Measurements from ENCODE around the gene MEGF11.

MEGF11 gene

DNA sequence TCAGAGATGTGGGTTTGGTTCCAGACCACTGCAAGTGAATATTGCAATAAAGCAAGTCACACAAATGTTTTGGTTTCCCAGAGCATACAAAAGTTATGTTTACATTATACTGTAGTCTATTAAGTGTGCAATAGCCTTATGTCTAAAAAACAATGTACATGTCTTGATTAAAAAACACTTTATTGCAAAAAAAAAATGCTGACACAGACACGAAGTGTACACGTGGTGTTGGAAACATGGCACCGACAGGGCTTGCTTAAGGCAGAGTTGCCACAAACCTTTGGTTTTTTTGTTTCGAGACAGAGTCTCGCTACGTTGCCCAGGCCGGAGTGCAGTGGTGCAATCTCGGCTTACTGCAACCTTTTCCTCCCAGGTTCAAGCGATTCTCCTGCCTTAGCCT lies 334.2 kb downstream of the MEGF11 start:
- Histone ChIP-seq H3K27me3 (ENCODE audit: control insufficient read depth in 5 of 5, insufficient read depth in 4 of 5, low read length in 5 of 5) (no peaks in the 10 kb centered on the region), H3K27ac (ENCODE audit: low read depth, low read length) (no peak overlapping the region), H3K4me3 (ENCODE audit: low read depth in 1 of 5, low read length in 5 of 5) (no peak overlapping the region), H3K36me3 (ENCODE audit: control insufficient read depth in 5 of 5, insufficient read depth in 5 of 5, low read length in 5 of 5) (peaks cover 0 to 13% (median 0%) of the 10 kb centered on the region in 5 donors), H3K4me1 (ENCODE audit: control insufficient read depth in 5 of 5, insufficient read depth in 5 of 5, low read length in 5 of 5) (peaks cover 0 to 8% (median 6%) of the 10 kb centered on the region in 5 donors), H3K9me3 (ENCODE audit: control insufficient read depth in 5 of 5, low read length in 5 of 5) (no peaks in the 10 kb centered on the region), H3K9ac (ENCODE audit: low read length in 5 of 5) (no peak overlapping the region)

DNA sequence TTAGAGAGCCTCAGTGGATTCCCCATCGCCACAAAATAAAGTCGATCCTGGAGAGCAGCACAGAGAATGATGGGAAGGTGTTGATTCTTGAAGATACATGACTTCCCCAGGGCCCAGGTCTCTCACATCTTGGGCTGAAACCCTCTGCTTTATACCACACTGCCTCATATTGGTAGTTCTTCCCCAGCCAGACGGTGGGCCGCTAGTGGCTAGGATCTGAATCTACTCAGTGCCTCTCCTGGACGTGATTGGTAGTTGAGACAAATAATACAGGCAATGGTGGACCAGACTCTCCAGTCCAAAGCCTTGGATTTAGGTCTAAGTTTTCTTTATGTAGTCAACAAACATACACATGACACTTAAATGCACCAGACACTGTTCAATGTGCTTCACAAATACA lies 334.6 kb downstream of the MEGF11 start:
- Histone ChIP-seq H3K9ac (ENCODE audit: low read length in 5 of 5) (no peak overlapping the region), H3K27ac (ENCODE audit: low read depth, low read length) (no peak overlapping the region), H3K36me3 (ENCODE audit: control insufficient read depth in 5 of 5, insufficient read depth in 5 of 5, low read length in 5 of 5) (peaks cover 0 to 13% (median 0%) of the 10 kb centered on the region in 5 donors), H3K4me1 (ENCODE audit: control insufficient read depth in 5 of 5, insufficient read depth in 5 of 5, low read length in 5 of 5) (peaks cover 0 to 8% (median 6%) of the 10 kb centered on the region in 5 donors), H3K4me3 (ENCODE audit: low read depth in 1 of 5, low read length in 5 of 5) (no peak overlapping the region), H3K9me3 (ENCODE audit: control insufficient read depth in 5 of 5, low read length in 5 of 5) (no peaks in the 10 kb centered on the region), H3K27me3 (ENCODE audit: control insufficient read depth in 5 of 5, insufficient read depth in 4 of 5, low read length in 5 of 5) (no peaks in the 10 kb centered on the region)

DNA sequence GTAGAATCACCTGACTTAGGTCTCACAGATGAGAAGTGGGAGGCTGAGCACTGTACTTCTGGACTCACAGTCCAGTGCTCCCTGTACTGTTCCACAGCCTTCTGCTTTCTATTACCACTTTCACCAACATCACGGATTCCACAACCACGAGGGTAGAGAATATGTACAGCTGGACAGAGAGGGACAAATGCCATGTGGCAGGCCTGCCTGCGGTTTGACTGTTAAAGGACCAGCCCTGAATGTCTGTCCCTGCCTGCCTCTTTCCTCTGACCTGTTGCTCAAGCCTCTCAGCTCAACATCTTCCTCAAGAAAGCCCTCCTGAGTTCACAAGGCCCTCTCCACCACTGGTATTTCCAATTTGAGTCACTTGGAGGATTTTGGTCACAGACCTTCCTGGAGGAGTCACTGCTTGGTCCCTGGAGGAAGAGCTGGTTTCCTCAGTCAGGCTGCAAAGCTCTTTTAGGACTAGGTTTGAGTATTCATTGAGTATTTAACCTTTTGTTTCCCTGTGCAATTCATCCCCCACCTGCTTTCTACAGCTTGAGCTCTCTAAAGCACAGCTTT lies 335.1 kb downstream of the MEGF11 start:
- H3K9me3 ChIP-seq (ENCODE audit: control insufficient read depth in 5 of 5, low read length in 5 of 5): no peaks in the 10 kb centered on the region
- H3K9ac ChIP-seq (ENCODE audit: low read length in 5 of 5): no peak overlapping the region
- no peak overlapping the region for H3K27ac ChIP-seq (ENCODE audit: low read depth, low read length)
- peaks cover 0 to 8% (median 6%) of the 10 kb centered on the region in 5 donors for H3K4me1 ChIP-seq (ENCODE audit: control insufficient read depth in 5 of 5, insufficient read depth in 5 of 5, low read length in 5 of 5)
- H3K27me3 ChIP-seq (ENCODE audit: control insufficient read depth in 5 of 5, insufficient read depth in 4 of 5, low read length in 5 of 5): no peaks in the 10 kb centered on the region
- H3K36me3 ChIP-seq (ENCODE audit: control insufficient read depth in 5 of 5, insufficient read depth in 5 of 5, low read length in 5 of 5): peaks cover 0 to 15% (median 0%) of the 10 kb centered on the region in 5 donors
- H3K4me3 ChIP-seq (ENCODE audit: low read depth in 1 of 5, low read length in 5 of 5): no peak overlapping the region

DNA sequence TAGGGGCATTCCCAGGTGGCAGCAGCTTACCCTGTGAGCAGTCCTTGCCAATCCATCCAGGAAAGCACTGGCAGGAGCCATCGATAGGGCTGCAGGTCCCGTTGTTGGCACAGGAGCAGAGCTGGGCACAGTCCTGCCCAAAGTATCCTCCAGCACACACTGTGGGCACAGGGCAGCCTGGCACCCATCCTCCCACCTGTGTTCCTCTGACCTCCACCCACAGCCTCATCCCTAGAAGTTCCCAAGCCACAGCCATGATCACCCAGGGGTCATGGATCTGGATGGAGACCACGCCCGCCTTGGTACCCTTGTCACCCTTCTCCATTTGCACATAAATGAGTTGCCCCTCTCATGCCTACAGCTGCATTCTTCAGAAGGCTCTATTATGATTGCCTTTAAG lies 335.6 kb downstream of the MEGF11 start:
- Histone ChIP-seq H3K4me1 (ENCODE audit: control insufficient read depth in 5 of 5, insufficient read depth in 5 of 5, low read length in 5 of 5) (peaks cover 0 to 8% (median 6%) of the 10 kb centered on the region in 5 donors), H3K4me3 (ENCODE audit: low read depth in 1 of 5, low read length in 5 of 5) (no peak overlapping the region), H3K27me3 (ENCODE audit: control insufficient read depth in 5 of 5, insufficient read depth in 4 of 5, low read length in 5 of 5) (no peaks in the 10 kb centered on the region), H3K36me3 (ENCODE audit: control insufficient read depth in 5 of 5, insufficient read depth in 5 of 5, low read length in 5 of 5) (peaks cover 0 to 16% (median 0%) of the 10 kb centered on the region in 5 donors), H3K9ac (ENCODE audit: low read length in 5 of 5) (no peak overlapping the region), H3K27ac (ENCODE audit: low read depth, low read length) (no peak overlapping the region), H3K9me3 (ENCODE audit: control insufficient read depth in 5 of 5, low read length in 5 of 5) (no peaks in the 10 kb centered on the region)

DNA sequence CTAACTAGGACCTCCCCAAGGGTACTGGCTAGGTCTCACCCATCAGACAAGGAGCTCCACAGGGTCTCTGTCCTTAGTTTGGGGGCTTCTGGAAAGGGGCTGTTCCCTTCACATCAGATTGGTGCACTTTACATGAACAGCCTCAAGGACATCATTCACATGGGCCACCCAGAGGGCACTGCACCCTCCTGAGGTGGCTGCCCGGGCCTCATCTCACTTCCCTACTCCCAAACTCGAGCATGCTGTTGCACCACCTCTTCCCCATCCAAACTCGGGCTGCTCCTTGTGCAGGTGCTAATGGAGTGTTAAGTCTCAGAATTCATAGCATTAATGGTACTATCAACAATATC lies 336.2 kb downstream of the MEGF11 start:
- Histone ChIP-seq H3K9ac (ENCODE audit: low read length in 5 of 5) (no peak overlapping the region), H3K9me3 (ENCODE audit: control insufficient read depth in 5 of 5, low read length in 5 of 5) (no peaks in the 10 kb centered on the region), H3K27ac (ENCODE audit: low read depth, low read length) (no peak overlapping the region), H3K4me1 (ENCODE audit: control insufficient read depth in 5 of 5, insufficient read depth in 5 of 5, low read length in 5 of 5) (peaks cover 0 to 8% (median 6%) of the 10 kb centered on the region in 5 donors), H3K27me3 (ENCODE audit: control insufficient read depth in 5 of 5, insufficient read depth in 4 of 5, low read length in 5 of 5) (no peaks in the 10 kb centered on the region), H3K4me3 (ENCODE audit: low read depth in 1 of 5, low read length in 5 of 5) (no peak overlapping the region), H3K36me3 (ENCODE audit: control insufficient read depth in 5 of 5, insufficient read depth in 5 of 5, low read length in 5 of 5) (peaks cover 0 to 22% (median 0%) of the 10 kb centered on the region in 5 donors)

DNA sequence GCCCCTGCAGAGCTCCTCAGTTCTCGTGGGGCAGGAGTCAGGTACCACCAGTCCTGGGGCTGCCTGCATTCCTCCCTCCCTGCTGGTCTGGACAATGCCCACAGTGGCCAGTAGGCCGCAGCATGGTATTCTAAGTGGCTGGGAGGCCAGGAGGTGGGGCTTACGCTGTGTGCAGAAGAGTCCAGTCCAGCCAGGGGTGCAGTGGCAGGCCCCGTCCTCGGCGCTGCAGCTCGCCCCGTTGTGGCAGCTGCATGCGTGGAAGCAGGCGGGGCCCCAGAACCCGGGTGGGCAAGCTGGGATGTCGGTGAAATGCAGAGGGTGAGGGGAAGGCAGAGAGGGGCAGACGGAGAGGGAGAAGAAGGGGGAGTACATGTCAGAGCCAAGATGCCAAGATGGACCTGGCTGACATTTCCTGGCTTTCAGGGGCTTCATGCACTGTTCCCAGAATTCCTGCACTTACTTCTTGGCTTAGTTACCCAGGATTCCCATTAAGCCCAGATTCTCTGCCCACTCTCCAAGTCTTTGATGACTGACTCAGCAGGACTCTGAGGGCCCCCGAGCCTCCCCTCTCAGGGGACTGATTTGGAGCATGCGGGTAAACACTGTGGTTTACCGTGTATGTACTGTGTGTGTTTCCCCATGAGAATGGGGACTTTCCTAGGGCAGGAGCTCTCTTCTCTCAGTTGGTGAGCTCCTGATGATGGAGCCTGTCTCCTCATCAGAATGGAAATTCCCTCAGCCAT lies 336.7 kb downstream of the MEGF11 start:
- Histone ChIP-seq H3K36me3 (ENCODE audit: control insufficient read depth in 5 of 5, insufficient read depth in 5 of 5, low read length in 5 of 5) (peaks cover 0 to 27% (median 4%) of the 10 kb centered on the region in 5 donors), H3K27me3 (ENCODE audit: control insufficient read depth in 5 of 5, insufficient read depth in 4 of 5, low read length in 5 of 5) (no peaks in the 10 kb centered on the region), H3K4me3 (ENCODE audit: low read depth in 1 of 5, low read length in 5 of 5) (peak overlapping the region in 1 of 5 donors; percentile 9), H3K9me3 (ENCODE audit: control insufficient read depth in 5 of 5, low read length in 5 of 5) (no peaks in the 10 kb centered on the region), H3K4me1 (ENCODE audit: control insufficient read depth in 5 of 5, insufficient read depth in 5 of 5, low read length in 5 of 5) (peaks cover 0 to 8% (median 6%) of the 10 kb centered on the region in 5 donors), H3K9ac (ENCODE audit: low read length in 5 of 5) (no peak overlapping the region), H3K27ac (ENCODE audit: low read depth, low read length) (no peak overlapping the region)

DNA sequence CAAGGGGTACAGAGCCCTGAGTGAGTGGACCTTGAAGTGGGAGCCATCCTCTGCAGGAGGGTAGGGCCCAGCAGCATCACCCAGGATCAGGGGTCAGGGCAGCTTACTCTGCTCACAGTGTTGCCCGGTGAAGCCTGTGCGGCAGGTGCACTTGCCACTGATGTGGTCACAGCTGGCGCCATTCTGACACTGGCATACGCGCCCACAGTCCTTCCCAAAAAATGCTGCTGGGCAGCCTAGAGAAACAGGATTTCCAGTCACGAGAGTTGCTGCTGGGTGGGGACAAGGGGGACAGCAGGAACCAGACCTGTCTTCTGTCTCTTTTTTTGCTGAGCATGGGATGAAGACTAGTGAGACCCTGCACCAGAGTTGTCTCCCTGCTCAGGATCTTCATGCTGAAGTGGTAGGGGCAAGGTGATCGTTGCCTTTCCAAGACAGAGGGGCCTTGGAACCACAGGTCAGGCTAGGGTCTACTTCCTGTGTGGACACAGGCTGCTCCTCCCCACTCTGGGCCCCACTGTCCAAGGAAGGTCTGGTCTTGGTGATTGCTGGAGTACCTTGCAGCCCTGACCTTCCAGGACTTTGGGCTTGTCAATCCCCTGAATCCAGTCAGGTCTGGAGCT lies 337.4 kb downstream of the MEGF11 start:
- peaks cover 0 to 34% (median 9%) of the 10 kb centered on the region in 5 donors for H3K36me3 ChIP-seq (ENCODE audit: control insufficient read depth in 5 of 5, insufficient read depth in 5 of 5, low read length in 5 of 5)
- no peak overlapping the region for H3K27ac ChIP-seq (ENCODE audit: low read depth, low read length)
- no peaks in the 10 kb centered on the region for H3K9me3 ChIP-seq (ENCODE audit: control insufficient read depth in 5 of 5, low read length in 5 of 5)
- H3K4me3 ChIP-seq (ENCODE audit: low read depth in 1 of 5, low read length in 5 of 5): no peak overlapping the region
- no peaks in the 10 kb centered on the region for H3K27me3 ChIP-seq (ENCODE audit: control insufficient read depth in 5 of 5, insufficient read depth in 4 of 5, low read length in 5 of 5)
- no peak overlapping the region for H3K9ac ChIP-seq (ENCODE audit: low read length in 5 of 5)
- H3K4me1 ChIP-seq (ENCODE audit: control insufficient read depth in 5 of 5, insufficient read depth in 5 of 5, low read length in 5 of 5): peaks cover 0 to 8% (median 6%) of the 10 kb centered on the region in 5 donors

DNA sequence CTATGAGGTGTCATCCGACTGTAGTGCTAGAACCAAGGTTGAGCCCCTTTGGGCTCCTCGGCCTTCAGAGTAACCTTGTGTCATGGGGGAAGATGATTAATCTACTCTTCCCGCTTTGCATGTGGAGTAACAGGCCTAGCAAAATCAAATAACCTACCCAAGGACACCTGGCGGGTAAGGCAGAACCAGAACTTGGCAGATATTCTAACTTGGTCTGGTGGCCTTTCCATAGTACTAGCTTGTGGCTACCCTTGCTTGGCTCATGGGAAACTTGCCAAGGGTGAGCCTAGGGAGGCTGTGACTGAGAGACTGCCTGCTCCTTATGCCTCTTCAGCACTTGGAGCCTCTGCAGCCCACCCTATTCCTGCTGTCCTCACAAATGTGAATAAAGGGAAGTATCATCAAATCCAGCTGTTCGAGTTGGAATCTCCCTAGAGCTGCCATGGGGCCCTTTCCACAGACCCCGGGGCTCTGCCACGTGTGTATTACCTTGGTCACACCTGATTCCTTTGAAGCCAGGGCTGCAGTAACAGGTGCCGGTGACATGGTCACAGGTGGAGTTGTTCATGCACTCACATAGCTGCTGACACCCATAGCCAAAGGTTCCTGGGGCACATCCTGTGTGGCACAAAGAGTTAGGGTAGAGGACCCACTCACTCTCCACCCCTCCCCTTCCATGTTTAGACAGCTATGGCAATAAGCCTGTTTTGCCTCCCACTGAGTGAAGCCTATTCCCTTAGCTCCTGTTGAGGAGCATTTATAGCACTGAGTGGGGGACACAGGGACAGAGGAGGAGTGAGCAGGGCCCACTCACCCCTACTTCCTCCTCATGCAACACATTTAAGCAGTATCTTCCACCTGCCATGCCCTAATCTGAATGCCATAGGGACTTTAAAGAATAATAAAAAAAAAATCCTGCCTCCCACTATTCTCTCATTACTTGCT lies 338.3 kb downstream of the MEGF11 start:
- Histone ChIP-seq H3K9ac (ENCODE audit: low read length in 5 of 5) (no peak overlapping the region), H3K4me1 (ENCODE audit: control insufficient read depth in 5 of 5, insufficient read depth in 5 of 5, low read length in 5 of 5) (peaks cover 0 to 8% (median 6%) of the 10 kb centered on the region in 5 donors), H3K27me3 (ENCODE audit: control insufficient read depth in 5 of 5, insufficient read depth in 4 of 5, low read length in 5 of 5) (no peaks in the 10 kb centered on the region), H3K27ac (ENCODE audit: low read depth, low read length) (no peak overlapping the region), H3K36me3 (ENCODE audit: control insufficient read depth in 5 of 5, insufficient read depth in 5 of 5, low read length in 5 of 5) (peaks cover 0 to 43% (median 14%) of the 10 kb centered on the region in 5 donors), H3K9me3 (ENCODE audit: control insufficient read depth in 5 of 5, low read length in 5 of 5) (no peaks in the 10 kb centered on the region), H3K4me3 (ENCODE audit: low read depth in 1 of 5, low read length in 5 of 5) (no peak overlapping the region)

DNA sequence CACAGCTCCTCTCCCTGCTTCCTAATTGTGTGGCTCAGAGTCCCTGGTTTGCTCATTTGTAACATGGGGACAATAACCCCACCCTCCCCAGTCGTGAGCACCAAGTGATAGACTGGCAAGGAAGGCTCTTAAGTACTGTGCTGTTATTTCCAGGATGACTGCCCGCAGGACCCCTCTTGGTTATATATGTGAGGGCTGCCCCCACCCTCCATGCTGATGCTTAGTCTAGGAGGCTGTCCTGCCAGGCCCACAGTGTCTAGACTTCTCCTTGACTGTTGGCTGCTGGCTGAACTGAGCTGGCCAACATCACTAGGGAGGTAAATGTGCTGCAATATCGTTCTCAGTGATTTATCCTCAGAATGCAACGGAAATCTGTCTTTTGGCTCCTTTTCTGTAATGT lies 339.2 kb downstream of the MEGF11 start:
- Histone ChIP-seq H3K36me3 (ENCODE audit: control insufficient read depth in 5 of 5, insufficient read depth in 5 of 5, low read length in 5 of 5) (peaks cover 0 to 52% (median 23%) of the 10 kb centered on the region in 5 donors), H3K4me1 (ENCODE audit: control insufficient read depth in 5 of 5, insufficient read depth in 5 of 5, low read length in 5 of 5) (peaks cover 0 to 8% (median 6%) of the 10 kb centered on the region in 5 donors), H3K9ac (ENCODE audit: low read length in 5 of 5) (no peak overlapping the region), H3K27ac (ENCODE audit: low read depth, low read length) (no peak overlapping the region), H3K9me3 (ENCODE audit: control insufficient read depth in 5 of 5, low read length in 5 of 5) (no peaks in the 10 kb centered on the region), H3K27me3 (ENCODE audit: control insufficient read depth in 5 of 5, insufficient read depth in 4 of 5, low read length in 5 of 5) (no peaks in the 10 kb centered on the region), H3K4me3 (ENCODE audit: low read depth in 1 of 5, low read length in 5 of 5) (no peak overlapping the region)

Data from subcutaneous abdominal adipose tissue (tissue), 5 donors.